Suprapubic skin (tissue), 3 donors: ENCODE results near the gene CNOT6L.

Experiments used
- EP300 ChIP-seq: sonication (generic); formaldehyde crosslinking; IDR thresholded peaks from one replicate; pipeline ENCODE4 v1.6.1; 2017; ENCODE audit warnings: antibody characterized with exemption
- POLR2A ChIP-seq, 2 donors: fragments of 450-650 bp; IDR thresholded peaks; one replicate each; pipeline ENCODE4 v1.6.1; 2017; ENCODE audit warnings: antibody characterized with exemption in 2 of 2, mild to moderate bottlenecking in 2 of 2, moderate library complexity in 2 of 2
- TF ChIP-seq, protein P1 (sequence below), 2 donors: fragments of 200-600 bp in 1 of 2; fragments of 450-650 bp in 1 of 2; sonication (generic) in 1 of 2; IDR thresholded peaks; one replicate each; pipeline ENCODE4 v1.5.1; 2016 to 2019; ENCODE audit warnings: antibody characterized with exemption in 2 of 2, mild to moderate bottlenecking in 1 of 2, moderate library complexity in 1 of 2

DNA sequence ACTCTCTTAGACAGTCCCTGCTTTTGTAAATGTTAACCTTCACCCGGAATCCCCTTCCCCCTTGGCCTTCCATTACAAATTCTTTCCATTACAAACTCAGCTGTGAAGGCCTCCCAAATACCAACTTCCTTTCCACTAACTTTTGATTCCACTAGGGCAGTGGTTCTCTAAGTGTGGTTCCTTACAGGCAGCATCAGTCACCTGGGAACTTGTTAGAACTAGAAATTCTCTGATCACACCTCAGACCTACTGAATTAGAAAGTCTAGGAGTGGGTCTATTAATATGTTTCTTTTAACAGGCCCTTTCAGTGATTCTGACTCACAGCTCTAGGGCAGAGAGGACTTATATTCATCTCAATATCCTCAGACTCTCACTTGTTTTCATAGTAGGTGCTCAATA is 24.5 kb upstream of the CNOT6L start:
- TF ChIP-seq, protein P1, sequence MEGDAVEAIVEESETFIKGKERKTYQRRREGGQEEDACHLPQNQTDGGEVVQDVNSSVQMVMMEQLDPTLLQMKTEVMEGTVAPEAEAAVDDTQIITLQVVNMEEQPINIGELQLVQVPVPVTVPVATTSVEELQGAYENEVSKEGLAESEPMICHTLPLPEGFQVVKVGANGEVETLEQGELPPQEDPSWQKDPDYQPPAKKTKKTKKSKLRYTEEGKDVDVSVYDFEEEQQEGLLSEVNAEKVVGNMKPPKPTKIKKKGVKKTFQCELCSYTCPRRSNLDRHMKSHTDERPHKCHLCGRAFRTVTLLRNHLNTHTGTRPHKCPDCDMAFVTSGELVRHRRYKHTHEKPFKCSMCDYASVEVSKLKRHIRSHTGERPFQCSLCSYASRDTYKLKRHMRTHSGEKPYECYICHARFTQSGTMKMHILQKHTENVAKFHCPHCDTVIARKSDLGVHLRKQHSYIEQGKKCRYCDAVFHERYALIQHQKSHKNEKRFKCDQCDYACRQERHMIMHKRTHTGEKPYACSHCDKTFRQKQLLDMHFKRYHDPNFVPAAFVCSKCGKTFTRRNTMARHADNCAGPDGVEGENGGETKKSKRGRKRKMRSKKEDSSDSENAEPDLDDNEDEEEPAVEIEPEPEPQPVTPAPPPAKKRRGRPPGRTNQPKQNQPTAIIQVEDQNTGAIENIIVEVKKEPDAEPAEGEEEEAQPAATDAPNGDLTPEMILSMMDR (IDR thresholded peaks at IDR 0.05): no peak
- no peak for TF ChIP-seq EP300
- TF ChIP-seq POLR2A (IDR thresholded peaks at IDR 0.05): no peak
